ENCODE data around the gene DPH7. TPM values are rescaled to one million over a fixed set of nuclear protein-coding genes. Genes with fewer than 3 reads are reported as not detected.
"Not testable (repeated sequence)": the region's sequence is repeated elsewhere in the genome, so short reads cannot be mapped to it uniquely, and the experiment has no call there.

The DPH7 gene
- total RNA-seq: 10 to 100 TPM; 15.9 to 17.7 TPM
- long read RNA-seq, donor 1, partial matches to known transcripts: 1 of 7 reads
- long read RNA-seq, donor 1, other reads (novel, unspliced or antisense): 5 of 7 reads
- long read RNA-seq, donor 2, transcript DPH7-201 (9 exons, 1,847 nt): major isoform, 18 of 94 reads
- long read RNA-seq, donor 2, partial matches to known transcripts: 4 of 94 reads
- long read RNA-seq, donor 2, other reads (novel, unspliced or antisense): 72 of 94 reads

GRCh38 chr9:137578518-137579258, at the start of gene DPH7:
TSS of gene DPH7 (minus strand) at chr9:137578925. CDS start at chr9:137578777, 148 bp downstream.
- intact Hi-C loops (cut with DNase I): no loop called here
- DNase-seq (ENCODE audit: low spot score): peak; percentile 99

- DNase-seq (ENCODE audit: low spot score): peak; percentile 52
- intact Hi-C loops (cut with DNase I): not testable (repeated sequence)
These were observed 48.7 kb upstream of the DPH7 start for GRCh38 chr9:137627406-137627805.

- intact Hi-C loops (cut with DNase I): no loop called here
- no peak for DNase-seq (ENCODE audit: low spot score)
These were observed 47.7 kb upstream of the DPH7 start for GRCh38 chr9:137626464-137626863.

DNA sequence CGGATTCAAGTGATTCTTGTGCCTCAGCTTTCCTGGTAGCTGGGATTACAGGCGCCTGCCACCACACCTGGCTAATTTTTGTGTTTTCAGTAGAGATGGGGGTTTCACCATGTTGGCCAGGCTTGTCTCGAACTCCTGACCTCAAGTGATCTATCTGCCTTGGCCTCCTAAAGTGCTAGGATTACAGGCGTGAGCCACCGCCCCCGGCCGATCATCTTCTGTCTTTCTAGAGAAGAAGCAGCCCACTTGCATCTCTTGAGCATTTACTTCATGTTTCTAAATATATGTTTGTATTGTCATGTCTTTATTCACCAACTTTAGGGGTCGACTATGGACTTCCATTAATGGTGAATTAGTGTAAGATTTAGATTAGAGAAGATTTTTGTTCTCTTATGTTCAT, 43.5 kb upstream of the DPH7 start:
- peak; percentile 51 for DNase-seq (ENCODE audit: low spot score)
- intact Hi-C loops (cut with DNase I): not testable (repeated sequence)

DNA sequence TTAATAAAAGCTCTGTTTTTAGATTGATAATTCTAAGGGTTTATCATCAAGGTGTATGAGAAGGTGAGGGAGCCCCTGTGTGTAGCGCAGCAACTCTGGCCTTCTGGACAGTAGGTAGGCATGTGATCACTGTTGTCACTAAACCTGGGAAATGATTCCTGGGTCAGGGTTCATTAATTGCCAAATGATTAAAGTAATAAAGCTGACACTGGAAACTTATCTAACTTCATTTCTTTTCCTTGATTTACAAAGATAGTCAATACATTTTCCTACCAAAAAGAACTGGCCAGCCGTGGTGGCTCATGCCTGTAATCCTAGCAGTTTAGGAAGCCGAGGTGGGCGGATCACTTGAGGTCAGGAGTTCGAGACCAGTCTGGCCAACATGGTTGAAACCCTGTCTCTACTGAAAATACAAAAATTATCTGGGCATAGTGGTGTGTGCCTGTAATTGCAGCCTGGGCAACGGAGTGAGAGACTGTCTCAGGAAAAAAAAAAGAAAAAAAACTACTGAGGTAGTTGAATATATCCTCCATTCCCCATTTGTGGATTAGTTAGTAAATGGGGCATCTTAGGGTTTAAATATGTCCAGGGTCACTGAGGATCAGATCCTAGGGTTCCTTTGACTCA, 42.5 kb upstream of the DPH7 start:
- intact Hi-C loops (cut with DNase I): no loop called here
- DNase-seq (ENCODE audit: low spot score): peak; percentile 37

DNA sequence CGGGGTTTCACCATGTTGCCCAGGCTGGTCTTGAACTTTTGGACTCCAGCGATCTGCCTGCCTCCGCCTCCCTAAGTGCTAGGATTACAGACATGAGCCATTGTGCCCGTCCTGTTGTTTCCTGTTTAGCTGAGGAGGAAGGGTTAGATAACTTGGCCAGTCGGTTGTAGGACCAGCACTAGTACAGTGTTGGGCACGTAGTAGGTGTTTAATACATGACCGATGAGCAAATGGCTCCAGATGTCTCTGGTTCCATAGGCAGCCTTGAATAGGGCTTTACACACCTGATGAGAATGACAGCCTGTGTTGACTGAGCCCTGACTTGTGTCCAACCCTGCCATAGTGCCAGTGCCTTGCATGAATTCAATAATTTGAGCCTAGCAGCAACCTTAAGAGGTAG, 41.9 kb upstream of the DPH7 start:
- intact Hi-C loops (cut with DNase I): no loop called here
- no peak for DNase-seq (ENCODE audit: low spot score)

GRCh38 chr9:137620048-137620405, 41.3 kb upstream of the DPH7 start:
- intact Hi-C loops (cut with DNase I): no loop called here
- DNase-seq (ENCODE audit: low spot score): no peak

DNA sequence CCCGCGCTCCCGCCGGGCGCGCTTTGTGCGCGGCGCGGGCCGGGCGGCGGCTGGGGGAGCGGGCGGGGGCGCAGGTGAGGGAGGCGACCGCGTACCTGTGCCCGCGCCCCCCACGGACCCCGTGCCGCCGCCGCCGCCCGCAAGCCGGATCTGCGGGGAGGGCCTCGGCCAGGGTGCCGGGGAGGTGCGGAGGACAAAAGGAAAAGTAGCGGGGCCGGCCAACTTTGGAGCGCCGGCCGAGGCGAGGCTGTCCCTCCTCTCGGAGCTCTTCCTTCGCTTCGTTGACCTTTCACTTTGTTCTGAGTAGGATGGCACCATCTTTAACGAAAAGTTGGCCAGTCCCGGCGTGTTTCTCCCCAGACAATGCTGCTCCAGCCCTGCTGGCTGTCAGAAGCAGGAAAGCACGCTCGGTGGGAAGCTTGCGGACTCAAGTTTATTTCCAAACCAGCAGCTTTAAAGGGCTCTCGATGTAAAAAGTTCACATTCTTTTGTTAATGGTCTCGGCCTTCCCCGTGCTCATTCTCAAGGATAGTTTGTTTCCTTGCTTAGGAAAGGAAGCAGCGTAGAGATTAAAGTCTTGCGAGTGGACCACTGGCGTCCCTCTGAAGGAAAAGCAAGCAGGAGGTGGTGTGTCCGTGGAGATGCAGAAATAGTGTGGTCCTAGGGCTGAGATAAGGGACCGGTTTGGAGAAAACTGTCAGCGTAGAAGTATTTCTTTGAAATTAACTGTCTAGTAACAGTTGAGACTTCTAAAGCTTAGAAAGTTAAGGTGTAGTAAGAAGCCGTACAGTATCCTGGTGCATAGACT, 40.7 kb upstream of the DPH7 start:
- peak; percentile 81 for DNase-seq (ENCODE audit: low spot score)
- intact Hi-C loops (cut with DNase I): no loop called here

- DNase-seq (ENCODE audit: low spot score): peak; percentile 96
- intact Hi-C loops (cut with DNase I): no loop called here
These were observed 39.7 kb upstream of the DPH7 start, which contains the start of gene EHMT1 for GRCh38 chr9:137618105-137619067. TSS of gene EHMT1 (plus strand) at chr9:137619005. CDS start at chr9:137619029, 24 bp downstream.

- peak; percentile 81 for DNase-seq (ENCODE audit: low spot score)
- intact Hi-C loops (cut with DNase I): loop anchor here in 1 of 2 donors (1.0 kb wide), 1 partner anchor 18 kb away; no protein-coding TSS in a partner anchor
These were observed 36.7 kb upstream of the DPH7 start for GRCh38 chr9:137615387-137615871.

GRCh38 chr9:137614631-137615386, 36.1 kb upstream of the DPH7 start:
- intact Hi-C loops (cut with DNase I): loop anchor here in 1 of 2 donors (1.0 kb wide), 1 partner anchor 18 kb away; no protein-coding TSS in a partner anchor
- DNase-seq (ENCODE audit: low spot score): peak; percentile 77

- intact Hi-C loops (cut with DNase I): no loop called here
- DNase-seq (ENCODE audit: low spot score): no peak
These were observed 35.2 kb upstream of the DPH7 start for GRCh38 chr9:137613738-137614523.

GRCh38 chr9:137613259-137613658, 34.5 kb upstream of the DPH7 start:
- DNase-seq (ENCODE audit: low spot score): no peak
- intact Hi-C loops (cut with DNase I): no loop called here

- intact Hi-C loops (cut with DNase I): no loop called here
- DNase-seq (ENCODE audit: low spot score): no peak
These were observed 34.0 kb upstream of the DPH7 start for GRCh38 chr9:137612741-137613142.

- intact Hi-C loops (cut with DNase I): no loop called here
- DNase-seq (ENCODE audit: low spot score): peak; percentile 83
These were observed 33.2 kb upstream of the DPH7 start for GRCh38 chr9:137611623-137612609.

DNA sequence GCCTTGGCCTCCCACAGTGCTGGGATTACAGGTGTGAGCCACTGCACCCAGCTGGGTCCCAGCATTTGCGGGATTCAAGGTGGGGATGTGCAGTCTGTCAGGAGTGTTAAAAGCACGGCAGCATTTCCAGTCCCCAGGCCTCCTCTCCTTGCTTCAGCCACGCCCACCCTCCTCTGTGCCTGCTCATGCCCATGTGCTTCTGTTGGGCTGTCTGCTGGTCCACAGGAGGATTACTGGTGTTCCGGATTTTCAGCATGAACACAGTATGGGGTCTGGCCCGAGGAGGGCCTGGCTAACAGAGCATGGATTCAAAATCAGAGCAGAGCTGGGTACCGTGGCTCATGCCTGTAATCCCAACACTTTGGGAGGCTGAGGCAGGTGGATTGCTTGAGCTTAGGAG, 32.2 kb upstream of the DPH7 start:
- intact Hi-C loops (cut with DNase I): no loop called here
- DNase-seq (ENCODE audit: low spot score): no peak

All from posterior vena cava (tissue), 2 donors.